Esophagus squamous epithelium (tissue), 5 donors: Measurements from ENCODE around the gene NHS. TPM values are rescaled to one million over a fixed set of nuclear protein-coding genes. Genes with fewer than 3 reads are reported as not detected.
A peak's percentile ranks its signal among the peaks of the same experiment; 100 is the strongest.

Experiments used
- DNase-seq: peaks from one replicate; lab custom pipeline; 2025; lab: John Stamatoyannopoulos, UW
- H3K27ac ChIP-seq, 4 donors: fragments of 200-600 bp; sonication (generic); one replicate each; pipeline ENCODE4 v1.5.1; 2016 to 2019; ENCODE audit warnings: mild to moderate bottlenecking in 1 of 4
- H3K27me3 ChIP-seq, 4 donors: fragments of 200-600 bp; sonication (generic); 1 replicate in 3 of 4; 2 replicates in 1 of 4; pipeline versions ENCODE4 v1.5.1 to v1.6.0; 2017 to 2021; ENCODE audit warnings: antibody characterized with exemption in 1 of 4
- H3K36me3 ChIP-seq, 3 donors: fragments of 200-600 bp; sonication (generic); one replicate each; pipeline ENCODE4 v1.5.1; 2016 to 2019
- H3K4me1 ChIP-seq, 3 donors: fragments of 200-600 bp; sonication (generic); one replicate each; pipeline ENCODE4 v1.5.1; 2017 to 2019
- H3K4me3 ChIP-seq, 4 donors: fragments of 200-600 bp; sonication (generic); 1 replicate in 3 of 4; 2 replicates in 1 of 4; pipeline ENCODE4 v1.5.1; 2016 to 2019; ENCODE audit warnings: mild to moderate bottlenecking in 2 of 4, moderate library complexity in 1 of 4
- H3K9me3 ChIP-seq, 3 donors: fragments of 200-600 bp; sonication (generic); one replicate each; pipeline ENCODE4 v1.5.1; 2016 to 2019
- POLR2A ChIP-seq, 4 donors: fragments of 450-650 bp; IDR thresholded peaks; one replicate each; pipeline ENCODE4 v1.6.1; 2017; ENCODE audit warnings: antibody characterized with exemption in 4 of 4, mild to moderate bottlenecking in 4 of 4, moderate library complexity in 3 of 4
- WGBS, 2 donors: methylation state at CpG; one replicate each; pipeline ENCODE4 v1.1.5; 2018; 5-methylcytosine and 5-hydroxymethylcytosine counted together
- intact Hi-C: fragments of 100-400 bp; cut with DNase I; formaldehyde crosslinking; loops from one replicate; pipeline ENCODE4 v1.15.0; 2022
- total RNA-seq, 4 donors: library from RNA; depleted of rRNA; stranded (reverse); fragments of >200 nt; gene quantifications; one replicate each; pipeline ENCODE4 v1.1.0, GENCODE V29; 2016
- TF ChIP-seq, protein P1 (sequence below), 6 experiments: fragments of 450-650 bp in 4 of 6; fragments of 200-600 bp in 2 of 6; sonication (generic) in 2 of 6; IDR thresholded peaks; one replicate each; pipeline ENCODE4 v1.5.1; 2016 to 2019; ENCODE audit warnings: antibody characterized with exemption in 6 of 6, mild to moderate bottlenecking in 4 of 6, moderate library complexity in 4 of 6
- donor health status: DM: yes; HTN: yes; CAD: no.

NHS gene
- total RNA-seq, 4 donors from 2014 or later: 1.2 to 3.4 (median 2.6) TPM

DNA sequence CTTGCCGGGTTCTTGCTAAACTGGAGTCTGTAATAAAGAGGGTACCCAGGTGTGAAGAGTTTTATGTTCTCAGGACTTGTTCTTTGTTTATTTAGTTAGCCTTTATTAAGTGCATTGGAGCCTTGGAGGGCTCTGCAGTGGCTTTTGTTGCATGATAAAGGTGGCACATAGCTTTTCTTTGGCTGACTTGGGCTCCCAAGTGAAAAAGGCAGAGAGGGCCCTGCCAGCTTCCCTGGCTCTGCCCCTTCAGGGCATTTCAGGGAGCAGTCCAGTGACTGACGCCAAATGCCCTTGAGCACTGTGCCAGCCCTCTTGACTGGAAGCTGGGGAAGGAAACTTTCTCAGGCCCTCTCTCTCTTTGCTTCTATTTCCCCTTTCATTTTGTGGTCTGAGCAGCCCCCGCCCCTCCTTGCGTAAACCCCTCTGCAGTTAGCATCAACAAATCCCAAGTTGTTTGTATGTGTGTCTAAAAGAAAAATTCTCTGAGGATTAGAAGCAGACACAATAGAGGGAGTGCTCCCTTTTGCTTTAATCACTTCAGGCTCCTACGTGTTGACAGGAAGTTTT, 152.2 kb downstream of the NHS start:
- H3K9me3 ChIP-seq: no peaks in the 10 kb centered on the region
- H3K36me3 ChIP-seq: no peaks in the 10 kb centered on the region
- H3K27me3 ChIP-seq: no peaks in the 10 kb centered on the region
- intact Hi-C loops: no loop called here
- TF ChIP-seq, protein P1, sequence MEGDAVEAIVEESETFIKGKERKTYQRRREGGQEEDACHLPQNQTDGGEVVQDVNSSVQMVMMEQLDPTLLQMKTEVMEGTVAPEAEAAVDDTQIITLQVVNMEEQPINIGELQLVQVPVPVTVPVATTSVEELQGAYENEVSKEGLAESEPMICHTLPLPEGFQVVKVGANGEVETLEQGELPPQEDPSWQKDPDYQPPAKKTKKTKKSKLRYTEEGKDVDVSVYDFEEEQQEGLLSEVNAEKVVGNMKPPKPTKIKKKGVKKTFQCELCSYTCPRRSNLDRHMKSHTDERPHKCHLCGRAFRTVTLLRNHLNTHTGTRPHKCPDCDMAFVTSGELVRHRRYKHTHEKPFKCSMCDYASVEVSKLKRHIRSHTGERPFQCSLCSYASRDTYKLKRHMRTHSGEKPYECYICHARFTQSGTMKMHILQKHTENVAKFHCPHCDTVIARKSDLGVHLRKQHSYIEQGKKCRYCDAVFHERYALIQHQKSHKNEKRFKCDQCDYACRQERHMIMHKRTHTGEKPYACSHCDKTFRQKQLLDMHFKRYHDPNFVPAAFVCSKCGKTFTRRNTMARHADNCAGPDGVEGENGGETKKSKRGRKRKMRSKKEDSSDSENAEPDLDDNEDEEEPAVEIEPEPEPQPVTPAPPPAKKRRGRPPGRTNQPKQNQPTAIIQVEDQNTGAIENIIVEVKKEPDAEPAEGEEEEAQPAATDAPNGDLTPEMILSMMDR (IDR thresholded peaks at IDR 0.05): no peak
- no peak for TF ChIP-seq POLR2A (IDR thresholded peaks at IDR 0.05)
- no peak for DNase-seq
- peaks cover 0 to 41% (median 0%) of the 10 kb centered on the region in 3 donors for H3K4me1 ChIP-seq
- H3K4me3 ChIP-seq: no peak overlapping the region
- peak overlapping the region in 2 of 4 donors; percentile 4 to 55 for H3K27ac ChIP-seq
- WGBS, 2 donors: 15 to 34% methylated on average over 5 of the region's 5 CpGs

DNA sequence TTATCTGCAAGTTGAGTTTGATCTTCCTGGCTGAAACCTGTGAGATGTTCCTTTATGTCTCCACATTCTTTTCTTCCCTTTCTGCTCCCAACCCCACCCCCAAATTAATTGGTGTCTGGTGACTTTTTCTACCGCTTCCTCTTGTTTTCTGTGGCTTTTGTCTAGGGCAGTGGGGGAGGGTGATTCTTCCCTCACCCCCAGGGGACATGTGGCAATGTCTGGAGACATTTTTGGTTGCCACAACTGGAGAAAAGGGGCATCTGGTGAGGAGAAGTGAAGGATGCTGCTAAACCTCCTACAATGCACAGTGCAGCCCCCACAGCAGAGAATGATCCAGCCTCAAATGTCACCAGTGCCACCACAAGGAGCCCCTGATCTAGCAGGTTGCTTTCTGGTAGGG, 152.9 kb downstream of the NHS start:
- no peak overlapping the region for H3K4me3 ChIP-seq
- intact Hi-C loops: no loop called here
- no peak for TF ChIP-seq POLR2A (IDR thresholded peaks at IDR 0.05)
- TF ChIP-seq, protein P1 (IDR thresholded peaks at IDR 0.05): no peak
- no peaks in the 10 kb centered on the region for H3K9me3 ChIP-seq
- peaks cover 0 to 35% (median 0%) of the 10 kb centered on the region in 3 donors for H3K4me1 ChIP-seq
- WGBS, 2 donors: 0% methylated on average over 1 of the region's 1 CpG; no CpG with 5 or more reads in 1 of the 2 donors
- DNase-seq: no peak
- H3K36me3 ChIP-seq: no peaks in the 10 kb centered on the region
- H3K27ac ChIP-seq: peak overlapping the region in 1 of 4 donors; percentile 55
- no peaks in the 10 kb centered on the region for H3K27me3 ChIP-seq

DNA sequence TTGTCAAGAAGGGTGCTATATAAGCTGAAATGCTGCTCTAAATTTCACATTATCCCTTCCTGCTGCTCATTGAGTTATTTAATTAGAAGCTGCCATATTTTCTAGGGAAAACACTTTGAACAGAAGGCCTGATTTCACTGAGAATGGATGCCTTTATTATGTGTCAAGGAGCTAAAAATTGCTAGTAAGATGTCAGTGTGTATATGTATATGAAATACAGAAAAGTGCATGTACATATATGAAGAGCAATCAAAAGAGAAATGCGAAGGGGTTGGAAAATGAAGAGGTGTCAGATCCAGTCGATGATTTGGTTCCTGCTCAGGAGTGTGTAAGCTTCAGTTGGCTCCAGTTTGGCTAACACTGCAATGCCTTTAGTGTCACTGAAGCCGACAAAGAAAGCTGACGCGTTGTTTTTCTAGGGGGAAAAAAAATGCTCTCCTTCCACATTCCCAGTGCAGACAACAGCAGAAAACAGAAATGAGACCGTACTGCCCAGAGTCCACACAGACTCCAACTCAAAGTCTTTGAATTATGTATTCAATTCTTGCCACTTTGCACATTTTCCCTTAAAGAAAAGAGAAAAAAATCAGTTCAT, 154.2 kb downstream of the NHS start:
- Histone ChIP-seq H3K9me3 (no peaks in the 10 kb centered on the region), H3K4me3 (no peak overlapping the region), H3K36me3 (no peaks in the 10 kb centered on the region), H3K27ac (no peak overlapping the region), H3K4me1 (peaks cover 0 to 35% (median 0%) of the 10 kb centered on the region in 3 donors), H3K27me3 (no peaks in the 10 kb centered on the region)
- no peak for DNase-seq
- TF ChIP-seq, protein P1 (IDR thresholded peaks at IDR 0.05): no peak
- TF ChIP-seq POLR2A (IDR thresholded peaks at IDR 0.05): no peak
- WGBS, 2 donors: 29 to 55% methylated on average over 6 of the region's 6 CpGs
- intact Hi-C loops: no loop called here

DNA sequence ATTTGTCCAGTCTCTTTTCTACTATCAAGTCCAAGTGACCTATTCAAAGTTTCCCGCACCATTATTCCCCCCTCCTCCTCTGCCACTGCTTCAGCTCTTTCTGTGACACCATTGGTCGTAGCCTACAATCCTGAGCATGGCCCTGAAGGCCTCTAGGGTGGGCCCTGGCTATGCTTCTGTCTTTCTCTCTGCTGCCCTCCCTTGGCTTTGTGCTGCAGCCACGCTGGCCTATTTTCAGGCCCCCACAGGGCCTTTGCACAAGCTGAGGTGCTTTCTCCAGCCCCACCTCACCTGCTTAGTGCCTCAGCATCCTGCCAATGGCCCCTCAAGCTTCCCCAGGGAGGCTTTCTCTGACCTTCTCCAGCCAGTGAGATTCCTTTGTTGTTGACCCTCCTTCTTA, 156.5 kb downstream of the NHS start:
- WGBS, 2 donors: 68 to 90% methylated on average over 3 of the region's 3 CpGs
- no peak for DNase-seq
- TF ChIP-seq, protein P1 (IDR thresholded peaks at IDR 0.05): no peak
- TF ChIP-seq POLR2A (IDR thresholded peaks at IDR 0.05): no peak
- Histone ChIP-seq H3K27ac (no peak overlapping the region), H3K4me1 (peaks cover 0 to 33% (median 0%) of the 10 kb centered on the region in 3 donors), H3K27me3 (no peaks in the 10 kb centered on the region), H3K36me3 (no peaks in the 10 kb centered on the region), H3K4me3 (no peak overlapping the region), H3K9me3 (no peaks in the 10 kb centered on the region)
- intact Hi-C loops: no loop called here

DNA sequence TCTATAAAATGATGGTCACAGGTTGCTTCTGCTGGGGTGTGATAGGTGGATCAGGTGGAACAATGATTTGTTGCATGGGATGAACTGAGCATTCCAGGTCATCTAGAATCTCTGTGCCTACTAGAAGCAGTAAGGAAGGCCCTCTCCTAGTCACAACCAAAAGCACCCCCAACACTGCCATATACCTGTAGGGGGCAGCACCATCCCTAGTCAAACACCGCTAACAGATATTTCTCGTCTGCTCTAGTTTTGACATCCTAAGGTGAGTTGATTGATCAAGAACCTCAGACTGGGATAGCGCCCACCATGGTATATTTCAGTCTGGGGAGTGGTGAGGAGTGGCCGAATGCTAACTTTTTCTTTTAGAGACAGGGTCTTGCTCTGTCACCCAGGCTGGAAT, 160.2 kb downstream of the NHS start:
- intact Hi-C loops: no loop called here
- Histone ChIP-seq H3K36me3 (no peaks in the 10 kb centered on the region), H3K9me3 (no peaks in the 10 kb centered on the region), H3K27ac (no peak overlapping the region), H3K4me1 (peaks cover 0 to 27% (median 9%) of the 10 kb centered on the region in 3 donors), H3K4me3 (no peak overlapping the region), H3K27me3 (no peaks in the 10 kb centered on the region)
- TF ChIP-seq, protein P1 (IDR thresholded peaks at IDR 0.05): peak in 4 of 6 experiments; percentile 11 to 45 (median 12)
- TF ChIP-seq POLR2A (IDR thresholded peaks at IDR 0.05): no peak
- WGBS, 2 donors: 78 to 84% methylated on average over 4 of the region's 4 CpGs
- DNase-seq: no peak
